Subcutaneous abdominal adipose tissue (tissue), 5 donors: ENCODE data around the gene MAN1A1.
"Not testable (repeated sequence)": the region's sequence is repeated elsewhere in the genome, so short reads cannot be mapped to it uniquely, and the experiment has no call there.

Experiments used
- H3K27ac ChIP-seq: one replicate; pipeline ENCODE4 v1.7.0; 2013; ENCODE audit warnings: low read depth, mild to moderate bottlenecking, inconsistent platforms, low read length, moderate library complexity
- H3K27me3 ChIP-seq, 5 donors: one replicate each; pipeline ENCODE4 v1.7.0; 2013; ENCODE audit warnings: low read length in 5 of 5, inconsistent platforms in 1 of 5; ENCODE audit not compliant: control insufficient read depth in 5 of 5, insufficient read depth in 4 of 5
- H3K36me3 ChIP-seq, 5 donors: one replicate each; pipeline ENCODE4 v1.7.0; 2013; ENCODE audit warnings: low read length in 5 of 5; ENCODE audit not compliant: control insufficient read depth in 5 of 5, insufficient read depth in 5 of 5
- H3K4me1 ChIP-seq, 5 donors: one replicate each; pipeline ENCODE4 v1.7.0; 2013; ENCODE audit warnings: low read length in 5 of 5, mild to moderate bottlenecking in 3 of 5, moderate library complexity in 1 of 5; ENCODE audit not compliant: control insufficient read depth in 5 of 5, insufficient read depth in 5 of 5
- H3K4me3 ChIP-seq, 5 donors: one replicate each; pipeline ENCODE4 v1.7.0; 2013; ENCODE audit warnings: low read length in 5 of 5, low read depth in 1 of 5
- H3K9ac ChIP-seq, 5 donors: one replicate each; pipeline ENCODE4 v1.7.0; 2013; ENCODE audit warnings: low read length in 5 of 5, mild to moderate bottlenecking in 4 of 5, moderate library complexity in 3 of 5
- H3K9me3 ChIP-seq, 5 donors: one replicate each; pipeline ENCODE4 v1.7.0; 2013; ENCODE audit warnings: low read length in 5 of 5; ENCODE audit not compliant: control insufficient read depth in 5 of 5
- donor health status: healthy.
- donor health status: healthy.
- donor health status: healthy.
- donor health status: healthy.
- donor health status: healthy.

MAN1A1 gene

DNA sequence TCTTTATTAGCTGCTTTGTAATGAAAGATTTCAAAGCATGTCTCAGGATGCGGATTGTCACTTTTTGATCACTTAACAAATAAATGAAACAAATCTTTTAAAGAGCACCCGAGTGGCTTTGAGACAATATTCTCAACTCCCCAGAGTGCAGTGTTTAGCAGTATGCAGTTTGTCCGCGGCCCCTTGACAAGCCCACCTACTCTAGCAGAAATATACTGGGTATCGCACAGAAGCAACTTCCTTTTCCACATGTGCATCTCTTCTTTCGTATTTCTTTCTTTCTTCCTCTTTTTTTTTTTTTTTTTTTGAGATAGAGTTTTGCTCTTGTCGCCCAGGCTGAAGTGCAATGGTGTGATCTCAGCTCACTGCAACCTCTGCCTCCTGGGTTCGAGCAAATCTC lies 186.6 kb downstream of the MAN1A1 start:
- H3K27me3 ChIP-seq: no peaks in the 10 kb centered on the region
- H3K36me3 ChIP-seq: no peaks in the 10 kb centered on the region
- H3K27ac ChIP-seq: no peak overlapping the region
- peaks cover 0 to 2% (median 0%) of the 10 kb centered on the region in 5 donors for H3K9me3 ChIP-seq
- no peak overlapping the region for H3K9ac ChIP-seq
- no peak overlapping the region for H3K4me3 ChIP-seq
- peaks cover 4 to 33% (median 26%) of the 10 kb centered on the region in 5 donors for H3K4me1 ChIP-seq

DNA sequence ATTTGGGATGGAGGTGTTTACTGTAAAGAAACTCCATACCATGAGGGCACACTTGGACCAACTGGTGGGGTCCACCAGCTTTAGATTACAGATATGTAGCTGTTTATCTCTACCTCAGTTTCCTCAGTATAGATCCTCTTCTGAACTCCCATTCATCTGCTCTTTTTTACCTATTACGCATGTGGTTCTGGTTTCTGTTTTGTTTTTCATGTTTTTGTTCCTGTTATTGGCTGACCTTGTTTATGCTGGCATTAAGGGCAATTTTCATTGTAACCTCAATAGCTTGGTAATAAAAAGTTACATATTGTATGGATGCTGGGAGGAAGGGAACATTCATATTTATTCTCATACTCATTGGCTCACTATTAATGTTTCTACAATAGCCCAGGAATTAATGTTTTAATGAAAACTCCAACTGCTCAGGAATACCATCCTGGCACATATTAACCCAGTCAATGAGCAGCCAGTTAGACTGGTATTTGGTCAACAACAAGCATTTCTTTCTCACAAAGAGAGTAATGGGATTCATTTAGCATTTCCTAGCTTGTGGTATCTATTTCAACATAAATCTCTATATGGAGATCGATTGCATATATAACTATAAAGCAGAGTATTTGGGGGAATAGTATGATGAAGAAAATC lies 187.3 kb downstream of the MAN1A1 start:
- Histone ChIP-seq H3K9me3 (peaks cover 0 to 2% (median 0%) of the 10 kb centered on the region in 5 donors), H3K9ac (no peak overlapping the region), H3K4me3 (no peak overlapping the region), H3K36me3 (no peaks in the 10 kb centered on the region), H3K4me1 (peaks cover 4 to 40% (median 34%) of the 10 kb centered on the region in 5 donors), H3K27me3 (no peaks in the 10 kb centered on the region), H3K27ac (no peak overlapping the region)

- H3K27ac ChIP-seq: no peak overlapping the region
- no peak overlapping the region for H3K4me3 ChIP-seq
- H3K27me3 ChIP-seq: no peaks in the 10 kb centered on the region
- peaks cover 0 to 2% (median 0%) of the 10 kb centered on the region in 5 donors for H3K9me3 ChIP-seq
- H3K36me3 ChIP-seq: no peaks in the 10 kb centered on the region
- no peak overlapping the region for H3K9ac ChIP-seq
- peaks cover 4 to 45% (median 40%) of the 10 kb centered on the region in 5 donors for H3K4me1 ChIP-seq
Observed at GRCh38 chr6:119161438-119161837, 188.1 kb downstream of the MAN1A1 start.

DNA sequence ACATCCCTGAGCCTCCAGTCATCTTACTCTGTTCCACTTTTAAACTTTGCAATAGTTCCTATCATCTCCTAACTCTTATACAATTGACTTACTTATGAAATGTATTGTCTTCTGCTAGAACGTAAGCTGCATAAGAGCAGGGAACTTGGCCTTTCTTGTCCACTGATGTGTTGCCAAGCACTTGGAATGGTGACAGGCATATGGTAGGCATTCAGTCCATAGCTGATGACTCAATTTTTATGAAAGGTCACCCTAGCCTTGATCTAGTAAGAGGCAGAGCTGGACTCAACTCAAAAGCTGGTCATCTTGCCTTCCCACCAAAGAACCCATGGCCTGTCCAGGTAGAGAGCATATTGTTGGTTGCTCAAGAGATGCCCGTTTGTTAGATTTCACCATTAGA lies 188.7 kb downstream of the MAN1A1 start:
- Histone ChIP-seq H3K9ac (no peak overlapping the region), H3K27me3 (no peaks in the 10 kb centered on the region), H3K4me3 (no peak overlapping the region), H3K36me3 (no peaks in the 10 kb centered on the region), H3K27ac (peak overlapping the region; percentile 79), H3K4me1 (peaks cover 4 to 45% (median 40%) of the 10 kb centered on the region in 5 donors), H3K9me3 (peaks cover 0 to 2% (median 0%) of the 10 kb centered on the region in 5 donors)

- Histone ChIP-seq H3K36me3 (no peaks in the 10 kb centered on the region), H3K27me3 (no peaks in the 10 kb centered on the region), H3K9ac (peak overlapping the region in 1 of 5 donors; percentile 6), H3K27ac (peak overlapping the region; percentile 79), H3K4me3 (no peak overlapping the region), H3K9me3 (peaks cover 0 to 2% (median 0%) of the 10 kb centered on the region in 5 donors), H3K4me1 (peaks cover 4 to 45% (median 40%) of the 10 kb centered on the region in 5 donors)
Observed at GRCh38 chr6:119158057-119158848, 191.3 kb downstream of the MAN1A1 start.

DNA sequence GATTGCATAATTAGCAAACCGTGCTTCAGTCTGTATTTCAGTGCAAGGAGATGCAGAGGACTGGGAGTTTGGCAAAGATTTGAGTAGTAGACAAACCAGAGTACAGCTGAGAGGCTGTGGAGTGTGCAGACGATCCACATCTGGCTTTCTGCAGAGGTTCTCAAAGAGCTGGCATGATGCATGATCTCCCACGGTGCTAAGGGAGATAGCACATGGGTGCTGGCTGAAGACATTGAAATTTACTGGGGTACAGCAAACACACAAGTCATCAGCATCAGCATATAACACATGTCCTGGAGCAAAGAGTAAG lies 192.1 kb downstream of the MAN1A1 start:
- no peak overlapping the region for H3K9ac ChIP-seq
- no peaks in the 10 kb centered on the region for H3K27me3 ChIP-seq
- H3K27ac ChIP-seq: peak overlapping the region; percentile 57
- H3K36me3 ChIP-seq: no peaks in the 10 kb centered on the region
- no peak overlapping the region for H3K4me3 ChIP-seq
- peaks cover 0 to 2% (median 0%) of the 10 kb centered on the region in 5 donors for H3K9me3 ChIP-seq
- H3K4me1 ChIP-seq: peaks cover 4 to 45% (median 40%) of the 10 kb centered on the region in 5 donors

- Histone ChIP-seq H3K4me3 (no peak overlapping the region), H3K4me1 (peaks cover 4 to 45% (median 40%) of the 10 kb centered on the region in 5 donors), H3K36me3 (no peaks in the 10 kb centered on the region), H3K9ac (no peak overlapping the region), H3K27ac (peak overlapping the region; percentile 57), H3K9me3 (peaks cover 0 to 2% (median 0%) of the 10 kb centered on the region in 5 donors), H3K27me3 (no peaks in the 10 kb centered on the region)
Observed at GRCh38 chr6:119156757-119157505, 192.6 kb downstream of the MAN1A1 start.

GRCh38 chr6:119156082-119156481 lies 193.5 kb downstream of the MAN1A1 start:
- not testable (repeated sequence) for H3K36me3 ChIP-seq, H3K27ac ChIP-seq, H3K4me3 ChIP-seq, H3K9ac ChIP-seq, H3K9me3 ChIP-seq, H3K27me3 ChIP-seq
- peaks cover 3 to 40% (median 37%) of the 10 kb centered on the region in 5 donors for H3K4me1 ChIP-seq

- Histone ChIP-seq H3K4me1 (peaks cover 2 to 23% (median 19%) of the 10 kb centered on the region in 5 donors), H3K9me3 (no peaks in the 10 kb centered on the region), H3K27me3 (no peaks in the 10 kb centered on the region), H3K4me3 (no peak overlapping the region), H3K27ac (no peak overlapping the region), H3K36me3 (no peaks in the 10 kb centered on the region), H3K9ac (no peak overlapping the region)
Observed at GRCh38 chr6:119152187-119152586, 197.4 kb downstream of the MAN1A1 start.
